LNCAP (cell line): ENCODE data around the gene GRB7.

Experiments used
- CTCF ChIP-seq: fragments of 450-650 bp; IDR thresholded peaks from 2 replicates; pipeline ENCODE4 v1.5.1; 2017; ENCODE audit warnings: mild to moderate bottlenecking

Gene GRB7

DNA sequence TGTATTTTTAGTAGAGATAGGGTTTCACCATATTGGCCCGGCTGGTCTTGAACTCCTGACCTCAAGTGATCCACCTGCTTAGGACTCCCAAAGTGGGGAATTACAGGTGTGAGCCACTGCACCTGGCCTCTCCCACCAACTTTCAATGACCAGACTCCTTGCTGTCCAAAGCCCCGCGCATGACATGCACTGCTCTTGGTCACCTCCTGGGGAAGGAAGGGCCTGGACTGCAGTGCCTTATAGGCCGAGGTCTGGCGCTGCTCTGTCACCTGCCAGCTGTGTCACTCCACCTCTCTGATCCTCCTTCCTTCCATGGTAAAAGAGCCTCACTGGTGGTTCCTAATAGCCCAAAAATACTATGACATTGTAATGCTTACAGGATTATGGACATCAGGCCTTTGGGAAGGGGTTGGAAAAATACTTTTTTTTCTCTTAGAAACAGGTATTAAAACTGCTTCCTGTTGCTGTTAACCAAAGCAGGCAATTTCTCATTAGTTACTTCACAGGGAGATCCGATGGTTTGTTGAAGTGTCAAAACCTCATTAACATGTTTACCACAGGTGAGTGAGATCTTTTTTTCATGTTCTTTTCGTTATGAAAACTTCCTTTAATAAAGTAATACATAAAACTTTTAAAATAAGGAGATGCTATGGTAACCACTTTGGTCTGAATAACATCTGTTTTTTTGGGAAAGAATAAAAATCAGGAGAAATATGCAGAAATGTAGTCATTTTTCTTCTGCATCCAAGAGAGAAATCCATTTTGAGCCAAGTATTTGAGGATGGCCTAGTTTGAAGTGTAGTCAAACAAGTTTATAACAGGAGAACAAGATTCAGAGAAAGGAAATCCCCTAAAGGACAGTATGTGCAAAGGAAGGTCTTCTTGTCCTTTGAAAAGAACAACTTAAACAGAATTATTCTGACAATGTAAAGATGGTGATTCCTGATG lies 35.5 kb downstream of the GRB7 start:
- no peak for TF ChIP-seq CTCF

DNA sequence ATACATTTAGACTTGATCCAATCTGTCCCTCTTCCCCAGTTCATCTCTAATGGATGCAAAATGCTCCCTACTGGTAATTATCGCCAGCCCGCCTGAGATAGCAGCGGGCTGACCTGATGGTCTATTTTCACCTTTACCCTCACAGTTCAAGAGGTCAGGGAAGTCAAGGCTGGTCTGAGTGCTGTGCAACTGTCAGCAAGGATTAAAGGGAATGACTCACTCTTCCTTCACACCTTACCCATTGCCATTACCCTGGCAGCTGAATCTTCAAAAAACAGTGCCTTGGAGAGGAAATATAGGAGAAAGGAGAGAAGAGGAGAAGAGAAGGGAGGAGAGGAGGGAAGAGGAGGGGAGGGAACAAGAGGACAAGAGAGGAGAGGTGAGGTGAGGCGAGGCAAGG lies 36.3 kb downstream of the GRB7 start:
- no peak for TF ChIP-seq CTCF

GRCh38 chr17:39775031-39775430 lies 37.3 kb downstream of the GRB7 start:
- TF ChIP-seq CTCF = no peak

DNA sequence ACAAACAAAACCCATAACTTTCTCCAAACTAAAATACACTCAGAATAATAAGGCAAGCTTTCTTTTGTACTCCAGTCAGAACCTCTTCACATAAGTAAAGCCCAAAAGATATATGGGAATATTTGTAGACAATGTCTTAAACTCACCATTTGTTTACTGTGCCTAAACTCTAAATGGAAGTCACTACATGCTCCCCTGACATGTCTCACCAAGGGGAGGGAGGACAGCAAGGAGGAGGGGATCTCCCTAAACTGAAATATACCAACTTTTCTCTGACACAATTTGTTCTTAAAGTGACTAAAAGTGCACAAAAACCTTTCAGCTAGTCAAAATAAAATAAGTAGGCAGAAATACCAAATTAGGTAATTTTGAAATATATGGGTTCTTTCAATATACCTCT lies 38.5 kb downstream of the GRB7 start:
- no peak for TF ChIP-seq CTCF

DNA sequence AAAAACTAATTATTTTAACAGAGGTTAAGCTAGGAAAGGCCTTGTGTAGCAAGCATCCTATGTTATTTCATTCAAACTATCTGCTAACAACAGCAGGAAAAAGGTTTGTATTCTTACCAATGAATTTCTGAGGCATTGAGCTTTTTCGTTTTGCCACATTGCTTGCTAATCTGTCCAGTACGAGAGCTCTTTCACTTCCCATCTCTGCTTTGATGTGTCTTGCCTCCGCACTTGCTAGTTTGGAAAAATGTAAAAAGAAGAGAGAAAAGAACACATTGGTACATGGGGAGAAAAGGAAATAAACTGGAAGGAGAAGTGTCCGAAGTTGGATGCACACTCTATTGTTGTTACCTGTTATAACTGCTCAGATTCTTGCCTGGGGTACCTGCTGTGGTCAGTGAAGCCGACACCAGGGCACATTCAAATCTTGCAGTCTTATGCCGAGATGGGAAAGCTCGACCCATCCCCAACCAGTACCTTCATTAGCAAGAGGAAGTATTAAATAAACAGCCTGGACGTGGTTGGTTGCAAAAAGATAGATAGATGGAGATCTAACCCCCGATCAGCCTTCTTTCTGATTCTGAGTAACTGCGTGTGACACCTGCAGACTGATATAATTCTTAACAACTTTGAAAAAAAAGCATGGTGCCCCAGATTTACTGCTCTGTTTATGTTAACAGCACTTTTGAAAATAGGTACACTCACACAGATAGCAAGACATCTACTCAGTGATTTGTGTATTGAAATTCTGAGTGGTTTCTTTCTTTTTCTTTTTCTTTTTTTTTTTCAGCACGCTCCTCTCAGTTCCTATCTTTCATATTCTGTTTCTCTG lies 40.0 kb downstream of the GRB7 start:
- TF ChIP-seq CTCF = no peak

- no peak for TF ChIP-seq CTCF
Measured at GRCh38 chr17:39781031-39781860, 43.5 kb downstream of the GRB7 start.

DNA sequence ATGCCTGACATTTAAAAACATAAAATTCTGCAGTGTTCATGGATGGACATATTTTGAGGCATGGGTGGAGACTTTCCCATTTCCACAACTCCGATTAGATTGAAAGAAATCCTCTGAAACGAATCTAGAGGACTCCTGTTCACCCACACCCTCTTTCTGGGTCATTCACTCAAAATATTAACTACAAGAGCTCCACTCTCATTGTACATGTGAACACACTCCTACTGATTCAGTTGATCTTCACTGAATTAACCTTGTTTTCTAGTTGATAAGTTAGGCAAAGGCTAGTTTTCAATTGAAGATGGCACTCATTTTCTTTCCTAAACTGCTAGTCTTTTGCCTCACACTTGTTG lies 44.1 kb downstream of the GRB7 start:
- TF ChIP-seq CTCF = no peak
